Kidney (tissue), 14 donors: ENCODE results near the gene RTP2. TPM values are rescaled to one million over a fixed set of nuclear protein-coding genes. Genes with fewer than 3 reads are reported as not detected.

ENCODE experiments used
- DNase-seq, 5 donors: peaks; one replicate each; pipeline ENCODE4 v3.0.0-alpha.2; 2013 to 2020
- FAIRE-seq: peaks from 2 replicates; lab custom pipeline; 2012; peaks lifted over from hg19 to GRCh38; lab: Jason Lieb, UNC
- H3K27ac ChIP-seq, 2 donors: one replicate each; pipeline ENCODE4 v1.7.0; 2013; ENCODE audit warnings: low read depth in 2 of 2, low read length in 2 of 2, inconsistent platforms in 1 of 2
- H3K27me3 ChIP-seq: one replicate; pipeline ENCODE4 v1.7.1; 2013; ENCODE audit warnings: low read length, inconsistent platforms; ENCODE audit not compliant: control insufficient read depth, insufficient read depth
- H3K36me3 ChIP-seq, 3 donors: one replicate each; pipeline versions ENCODE4 v1.7.0 to v1.7.1; 2013; ENCODE audit warnings: low read length in 3 of 3, control low read depth in 1 of 3, inconsistent platforms in 1 of 3; ENCODE audit not compliant: insufficient read depth in 3 of 3, control insufficient read depth in 2 of 3
- H3K4me1 ChIP-seq, 3 donors: one replicate each; pipeline versions ENCODE4 v1.7.0 to v1.7.1; 2013; ENCODE audit warnings: low read length in 3 of 3, inconsistent platforms in 1 of 3, low read depth in 1 of 3; ENCODE audit not compliant: control insufficient read depth in 2 of 3, insufficient read depth in 2 of 3
- H3K4me3 ChIP-seq, 3 donors: one replicate each; pipeline versions ENCODE4 v1.7.0 to v1.8.1; 2013; ENCODE audit warnings: low read length in 3 of 3, control low read depth in 1 of 3, inconsistent platforms in 1 of 3
- H3K9ac ChIP-seq, 3 donors: one replicate each; pipeline versions ENCODE4 v1.7.0 to v1.7.1; 2013; ENCODE audit warnings: low read length in 3 of 3, control low read depth in 1 of 3, inconsistent platforms in 1 of 3
- H3K9me3 ChIP-seq, 3 donors: one replicate each; pipeline versions ENCODE4 v1.7.0 to v1.7.1; 2013; ENCODE audit warnings: low read length in 3 of 3, control low read depth in 1 of 3, inconsistent platforms in 1 of 3; ENCODE audit not compliant: control insufficient read depth in 2 of 3, insufficient read depth in 1 of 3
- intact Hi-C: fragments of 100-400 bp; cut with DNase I; formaldehyde crosslinking; loops from one replicate; pipeline ENCODE4 v1.11.1; 2022
- polyA plus RNA-seq: library from polyadenylated mRNA; stranded (reverse); fragments of 350-450 nt; fragmentation: Illumina TruSeq; extraction: RNeasy Lipid Tissue Mini Kit (QIAGEN cat#74804); gene quantifications from one replicate; pipeline ENCODE4 v1.2.3, GENCODE V29; 2014; ENCODE audit warnings: low read depth, low replicate concordance; ENCODE audit not compliant: insufficient read depth
- total RNA-seq: library from RNA; stranded (reverse); fragmentation: NEBNext Ultra II Directional; extraction: Animal tissue kit (Norgen Biotek cat#: 25700); gene quantifications from one replicate; pipeline ENCODE4 v1.2.1, GENCODE V29; 2021
- TF ChIP-seq, protein P1 (sequence below): IDR thresholded peaks from 3 replicates; pipeline ENCODE4 v1.5.1; 2012; ENCODE audit warnings: mild to moderate bottlenecking, moderate library complexity, borderline replicate concordance; ENCODE audit not compliant: insufficient read depth; ENCODE audit errors: extremely low read depth
- donor health status: control.
- donor health status: control.
- donor health status: control.
- donor health status: control.
- donor health status: control.
- donor health status: DM: yes; HTN: yes; CAD: no.
- donor health status: Normal renal cell carcinoma (clear cell type).

RTP2 gene
- total and polyA plus RNA-seq, 2 donors from 2014 or later, result not detected

- TF ChIP-seq, protein P1, sequence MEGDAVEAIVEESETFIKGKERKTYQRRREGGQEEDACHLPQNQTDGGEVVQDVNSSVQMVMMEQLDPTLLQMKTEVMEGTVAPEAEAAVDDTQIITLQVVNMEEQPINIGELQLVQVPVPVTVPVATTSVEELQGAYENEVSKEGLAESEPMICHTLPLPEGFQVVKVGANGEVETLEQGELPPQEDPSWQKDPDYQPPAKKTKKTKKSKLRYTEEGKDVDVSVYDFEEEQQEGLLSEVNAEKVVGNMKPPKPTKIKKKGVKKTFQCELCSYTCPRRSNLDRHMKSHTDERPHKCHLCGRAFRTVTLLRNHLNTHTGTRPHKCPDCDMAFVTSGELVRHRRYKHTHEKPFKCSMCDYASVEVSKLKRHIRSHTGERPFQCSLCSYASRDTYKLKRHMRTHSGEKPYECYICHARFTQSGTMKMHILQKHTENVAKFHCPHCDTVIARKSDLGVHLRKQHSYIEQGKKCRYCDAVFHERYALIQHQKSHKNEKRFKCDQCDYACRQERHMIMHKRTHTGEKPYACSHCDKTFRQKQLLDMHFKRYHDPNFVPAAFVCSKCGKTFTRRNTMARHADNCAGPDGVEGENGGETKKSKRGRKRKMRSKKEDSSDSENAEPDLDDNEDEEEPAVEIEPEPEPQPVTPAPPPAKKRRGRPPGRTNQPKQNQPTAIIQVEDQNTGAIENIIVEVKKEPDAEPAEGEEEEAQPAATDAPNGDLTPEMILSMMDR, result no peak
- DNase-seq (no peak), FAIRE-seq (no peak)
- Histone ChIP-seq H3K27me3 (no peaks in the 10 kb centered on the region), H3K9ac (no peak overlapping the region), H3K9me3 (no peaks in the 10 kb centered on the region), H3K4me1 (peaks cover 0 to 5% (median 0%) of the 10 kb centered on the region in 3 donors), H3K4me3 (no peak overlapping the region), H3K27ac (no peak overlapping the region), H3K36me3 (no peaks in the 10 kb centered on the region)
- intact Hi-C loops, result no loop called here
These were observed 36.5 kb downstream of the RTP2 start for GRCh38 chr3:187665764-187666402.

GRCh38 chr3:187665010-187665409 lies 37.3 kb downstream of the RTP2 start:
- no peak for FAIRE-seq
- Histone ChIP-seq H3K9ac (no peak overlapping the region), H3K27ac (no peak overlapping the region), H3K9me3 (no peaks in the 10 kb centered on the region), H3K36me3 (no peaks in the 10 kb centered on the region), H3K27me3 (no peaks in the 10 kb centered on the region), H3K4me1 (no peaks in the 10 kb centered on the region), H3K4me3 (no peak overlapping the region)
- intact Hi-C loops, result no loop called here
- DNase-seq, result no peak
- TF ChIP-seq, protein P1, result no peak

- Histone ChIP-seq H3K9me3 (no peaks in the 10 kb centered on the region), H3K4me1 (no peaks in the 10 kb centered on the region), H3K36me3 (no peaks in the 10 kb centered on the region), H3K4me3 (no peak overlapping the region), H3K9ac (no peak overlapping the region), H3K27ac (no peak overlapping the region), H3K27me3 (no peaks in the 10 kb centered on the region)
- intact Hi-C loops, result no loop called here
- DNase-seq (no peak), FAIRE-seq (no peak)
- TF ChIP-seq, protein P1, result no peak
These were observed 39.4 kb downstream of the RTP2 start for GRCh38 chr3:187662848-187663409.

DNA sequence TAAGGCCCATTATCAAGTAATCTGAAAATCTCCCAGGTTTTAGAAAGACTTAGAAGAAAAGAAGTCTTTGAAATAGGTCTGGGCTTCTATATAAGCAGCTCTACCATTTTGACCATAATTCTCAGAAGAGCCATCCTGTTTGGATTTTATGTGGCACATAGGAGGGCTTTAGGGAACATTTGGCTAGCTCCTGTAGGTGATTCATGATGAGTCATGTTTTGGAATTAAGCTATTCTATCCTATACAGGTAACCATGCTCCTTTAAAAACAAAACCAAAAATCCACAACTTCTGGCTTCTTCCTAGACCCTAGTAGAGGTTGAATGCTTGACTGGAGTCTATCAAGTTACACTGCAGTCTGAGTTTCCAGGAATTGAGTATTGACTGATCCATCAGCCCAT lies 41.1 kb downstream of the RTP2 start:
- Histone ChIP-seq H3K4me3 (no peak overlapping the region), H3K27me3 (no peaks in the 10 kb centered on the region), H3K27ac (no peak overlapping the region), H3K4me1 (no peaks in the 10 kb centered on the region), H3K36me3 (no peaks in the 10 kb centered on the region), H3K9me3 (no peaks in the 10 kb centered on the region), H3K9ac (no peak overlapping the region)
- intact Hi-C loops, result no loop called here
- TF ChIP-seq, protein P1, result no peak
- no peak for DNase-seq
- FAIRE-seq, result no peak
